Osteocyte (in vitro differentiated cells): Measurements from ENCODE around the gene ZNF33A. TPM values are rescaled to one million over a fixed set of nuclear protein-coding genes. Genes with fewer than 3 reads are reported as not detected.

Source experiments
- total RNA-seq: library from RNA; stranded (reverse); gene quantifications from 2 replicates; pipeline ENCODE4 v1.2.1, GENCODE V29; 2021

The ZNF33A gene
- total RNA-seq, 1 donor from 2014 or later = 21.3 TPM

Other genes starting within 250 kb of the ZNF33A start
- gene ZNF248, start 153.1 kb upstream of the ZNF33A start, total RNA-seq = 3.9 and 5.4 TPM in 2 replicates
- gene ZNF25, start 34.0 kb upstream of the ZNF33A start, total RNA-seq = 11.5 and 15.1 TPM in 2 replicates
- 19.1 and 20.4 TPM in 2 replicates for gene ZNF37A, start 83.7 kb downstream of the ZNF33A start, total RNA-seq